HEK293 (cell line): ENCODE results near the gene LMOD3.

Experiments used
- BCL11A ChIP-seq: fragments of 450-650 bp; formaldehyde crosslinking; IDR thresholded peaks from 2 replicates; pipeline ENCODE4 v1.5.1; 2016; ENCODE audit warnings: low read depth, missing biosample characterization, missing genetic modification characterization
- CTCF ChIP-seq: fragments of 450-650 bp; formaldehyde crosslinking; IDR thresholded peaks from 2 replicates; pipeline ENCODE4 v1.5.1; 2016; ENCODE audit warnings: missing biosample characterization, missing genetic modification characterization
- HOXC10 ChIP-seq: sonication (generic); formaldehyde crosslinking; IDR thresholded peaks from 2 replicates; pipeline ENCODE4 v1.8.1; 2023; ENCODE audit warnings: mild to moderate bottlenecking, missing genetic modification reagents
- KLF9 ChIP-seq: fragments of 450-650 bp; formaldehyde crosslinking; IDR thresholded peaks from 2 replicates; pipeline ENCODE4 v1.5.1; 2016; ENCODE audit warnings: missing biosample characterization, missing genetic modification characterization, low read depth
- MZF1 ChIP-seq: fragments of 450-650 bp; formaldehyde crosslinking; IDR thresholded peaks from 2 replicates; pipeline ENCODE4 v1.5.1; 2017; ENCODE audit warnings: missing biosample characterization, missing genetic modification characterization, borderline replicate concordance
- TCF7L2 ChIP-seq: IDR thresholded peaks from 2 replicates; pipeline ENCODE4 v1.6.1; 2011; ENCODE audit warnings: low read depth, mild to moderate bottlenecking, inconsistent platforms, low read length, moderate library complexity, borderline replicate concordance
- YY1 ChIP-seq: fragments of 450-650 bp; formaldehyde crosslinking; IDR thresholded peaks from 2 replicates; pipeline ENCODE4 v1.5.1; 2018; ENCODE audit warnings: missing biosample characterization, missing genetic modification characterization
- ZBTB21 ChIP-seq: fragments of 450-650 bp; formaldehyde crosslinking; IDR thresholded peaks from 2 replicates; pipeline ENCODE4 v1.5.1; 2017; ENCODE audit warnings: missing biosample characterization, missing genetic modification characterization
- ZBTB7A ChIP-seq: fragments of 450-650 bp; formaldehyde crosslinking; IDR thresholded peaks from 2 replicates; pipeline ENCODE4 v1.5.1; 2016; ENCODE audit warnings: low read depth, missing biosample characterization, missing genetic modification characterization
- ZNF274 ChIP-seq, 2 experiments: fragments of 200-500 bp in 1 of 2; fragments of 450-650 bp in 1 of 2; sonication (Bioruptor generic) in 1 of 2; formaldehyde crosslinking in 1 of 2; IDR thresholded peaks; 2 replicates each; pipeline versions ENCODE4 v1.5.1 to v1.6.1; 2014 to 2016; ENCODE audit warnings: borderline replicate concordance in 1 of 2, inconsistent platforms in 1 of 2, low read length in 1 of 2, missing biosample characterization in 1 of 2, missing genetic modification characterization in 1 of 2
- ZNF362 ChIP-seq: fragments of 450-650 bp; formaldehyde crosslinking; IDR thresholded peaks from 2 replicates; pipeline ENCODE4 v1.5.1; 2016; ENCODE audit warnings: missing biosample characterization, missing genetic modification characterization

- no peak for TF ChIP-seq ZNF362
- no peak for TF ChIP-seq ZBTB21
- no peak for TF ChIP-seq ZBTB7A (tag by site-specific recombination)
- no peak for TF ChIP-seq CTCF (tag by site-specific recombination)
- no peak for TF ChIP-seq ZNF274 (IDR thresholded peaks at IDR 0.05; ENCODE audit: low read length)
- TF ChIP-seq ZNF274 (tag by site-specific recombination; IDR thresholded peaks at IDR 0.05; ENCODE audit: borderline replicate concordance), result no peak
- TF ChIP-seq HOXC10 (CRISPR knock-in tag), result no peak
- TF ChIP-seq KLF9, result no peak
- TF ChIP-seq TCF7L2, result no peak
- no peak for TF ChIP-seq BCL11A
- no peak for TF ChIP-seq MZF1
- no peak for TF ChIP-seq YY1
Observed at GRCh38 chr3:69092030-69092516, 30.3 kb downstream of the LMOD3 start.
